H1 (cell line): ENCODE data around the gene AFF2. TPM values are rescaled to one million over a fixed set of nuclear protein-coding genes. Genes with fewer than 3 reads are reported as not detected.

Experiments used
- CTCF ChIA-PET: fragments of 300-600 bp; sonication (Branson Sonifier 250); formaldehyde crosslinking; loops from one replicate; lab custom pipeline; 2021; ENCODE audit not compliant: partially characterized antibody; lab: Charles Lee
- POLR2A ChIA-PET: fragments of 300-600 bp; sonication (Branson Sonifier 250); formaldehyde crosslinking; loops from one replicate; lab custom pipeline; 2021; ENCODE audit warnings: inconsistent platforms; ENCODE audit not compliant: partially characterized antibody; lab: Charles Lee
- DNase-seq, 2 experiments: peaks; one replicate each; pipeline versions ENCODE4 v3.0.0 to v3.0.0-alpha.2; 2010 to 2022; ENCODE audit warnings: low spot score in 2 of 2, low read depth in 1 of 2, mixed read lengths in 1 of 2
- FAIRE-seq: peaks from 2 replicates; lab custom pipeline; 2011; peaks lifted over from hg19 to GRCh38; lab: Jason Lieb, UNC
- H2AFZ ChIP-seq: 2 replicates; pipeline ENCODE4 v1.8.1; 2012; ENCODE audit warnings: low read length, inconsistent platforms
- H2AK5ac ChIP-seq: 2 replicates; pipeline ENCODE4 v1.6.1; 2013; ENCODE audit warnings: low read depth, low read length
- H2BK120ac ChIP-seq: replicated peaks from 2 replicates; pipeline ENCODE3; 2013; ENCODE audit warnings: low read depth, low read length, inconsistent platforms
- H2BK12ac ChIP-seq: 2 replicates; pipeline ENCODE4 v1.6.1; 2013; ENCODE audit warnings: low read depth, low read length
- H2BK15ac ChIP-seq: 2 replicates; pipeline ENCODE4 v1.6.1; 2013; ENCODE audit warnings: low read length
- H2BK20ac ChIP-seq: 2 replicates; pipeline ENCODE4 v1.6.1; 2013; ENCODE audit warnings: low read length
- H2BK5ac ChIP-seq: 2 replicates; pipeline ENCODE4 v1.6.1; 2013; ENCODE audit warnings: low read depth, low read length
- H3K14ac ChIP-seq: 2 replicates; pipeline ENCODE4 v1.6.1; 2013; ENCODE audit warnings: inconsistent platforms; ENCODE audit not compliant: insufficient read length
- H3K18ac ChIP-seq: 2 replicates; pipeline ENCODE4 v1.6.1; 2013; ENCODE audit warnings: low read length; ENCODE audit errors: extremely low read depth
- H3K23ac ChIP-seq: 2 replicates; pipeline ENCODE4 v1.6.1; 2013; ENCODE audit warnings: inconsistent platforms; ENCODE audit not compliant: insufficient read length
- H3K23me2 ChIP-seq: 2 replicates; pipeline ENCODE4 v1.6.1; 2013; ENCODE audit warnings: low read depth, low read length
- H3K27ac ChIP-seq: 2 replicates; pipeline ENCODE4 v1.6.1; 2011; ENCODE audit warnings: low read depth, low read length, inconsistent platforms
- H3K27me3 ChIP-seq, 4 experiments: replicated peaks in 1 of 4; 1 replicate in 1 of 4; 2 replicates in 3 of 4; pipeline versions ENCODE4 v1.6.1 to v1.8.1; 2011 to 2013; ENCODE audit warnings: low read length in 3 of 4, mild to moderate bottlenecking in 3 of 4, inconsistent platforms in 2 of 4, mixed read lengths in 2 of 4, moderate library complexity in 1 of 4; ENCODE audit not compliant: control insufficient read depth in 3 of 4, insufficient read depth in 3 of 4; ENCODE audit errors: extremely low read depth in 1 of 4
- H3K36me3 ChIP-seq, 4 experiments: 2 replicates each; pipeline versions ENCODE4 v1.6.1 to v1.8.1; 2011 to 2013; ENCODE audit warnings: mild to moderate bottlenecking in 4 of 4, low read length in 3 of 4, moderate library complexity in 2 of 4, control low read depth in 1 of 4, inconsistent platforms in 1 of 4; ENCODE audit not compliant: insufficient read depth in 4 of 4, control insufficient read depth in 2 of 4
- H3K4ac ChIP-seq: replicated peaks from 2 replicates; pipeline ENCODE3; 2013; ENCODE audit warnings: low read length, low read depth, mixed read lengths, inconsistent platforms; ENCODE audit not compliant: insufficient read length
- H3K4me1 ChIP-seq, 4 experiments: replicated peaks in 1 of 4; 1 replicate in 1 of 4; 2 replicates in 3 of 4; pipeline versions ENCODE4 v1.6.1 to v1.8.1; 2011 to 2013; ENCODE audit warnings: low read length in 3 of 4, inconsistent platforms in 2 of 4, mixed read lengths in 1 of 4; ENCODE audit not compliant: insufficient read depth in 4 of 4, control insufficient read depth in 3 of 4
- H3K4me2 ChIP-seq, 2 experiments: 2 replicates each; pipeline versions ENCODE4 v1.6.1 to v1.8.1; 2011 to 2013; ENCODE audit warnings: low read depth in 2 of 2, low read length in 2 of 2, control low read depth in 1 of 2, inconsistent platforms in 1 of 2, mild to moderate bottlenecking in 1 of 2; ENCODE audit not compliant: insufficient read depth in 1 of 2
- H3K4me3 ChIP-seq, 4 experiments: fragments of 200-600, 300-600 bp in 1 of 4; sonication (generic), shearing (Covaris generic), sonication (Bioruptor Twin) in 1 of 4; 2 replicates each; pipeline versions ENCODE4 v1.5.1 to v1.8.1; 2011 to 2016; ENCODE audit warnings: low read length in 4 of 4, low read depth in 3 of 4, control low read depth in 2 of 4, inconsistent platforms in 2 of 4, mild to moderate bottlenecking in 2 of 4, mixed read lengths in 1 of 4, moderate library complexity in 1 of 4; ENCODE audit not compliant: insufficient read depth in 2 of 4; ENCODE audit errors: extremely low read depth in 1 of 4
- H3K56ac ChIP-seq: replicated peaks from 2 replicates; pipeline ENCODE3; 2013; ENCODE audit warnings: low read depth, mild to moderate bottlenecking, mixed read lengths, low read length, inconsistent platforms; ENCODE audit not compliant: insufficient read length
- H3K79me1 ChIP-seq: 2 replicates; pipeline ENCODE4 v1.6.1; 2013; ENCODE audit warnings: low read depth, low read length, control low read depth
- H3K79me2 ChIP-seq, 2 experiments: 2 replicates each; pipeline versions ENCODE4 v1.6.1 to v1.8.1; 2012 to 2013; ENCODE audit warnings: low read length in 2 of 2, mild to moderate bottlenecking in 2 of 2, inconsistent platforms in 1 of 2; ENCODE audit not compliant: insufficient read depth in 2 of 2, control insufficient read depth in 1 of 2
- H3K9ac ChIP-seq, 4 experiments: replicated peaks in 1 of 4; 1 replicate in 1 of 4; 2 replicates in 3 of 4; pipeline versions ENCODE4 v1.6.1 to v1.8.1; 2011 to 2013; ENCODE audit warnings: low read depth in 3 of 4, low read length in 3 of 4, control low read depth in 2 of 4, mild to moderate bottlenecking in 2 of 4, moderate library complexity in 2 of 4, inconsistent platforms in 1 of 4; ENCODE audit errors: extremely low read depth in 1 of 4
- H3K9me3 ChIP-seq, 2 experiments: 2 replicates each; pipeline versions ENCODE4 v1.6.1 to v1.8.1; 2012 to 2013; ENCODE audit warnings: mild to moderate bottlenecking in 2 of 2, moderate library complexity in 2 of 2, control low read depth in 1 of 2, inconsistent platforms in 1 of 2, low read depth in 1 of 2, low read length in 1 of 2, mixed read lengths in 1 of 2; ENCODE audit not compliant: insufficient read depth in 2 of 2
- H4K20me1 ChIP-seq, 2 experiments: replicated peaks in 1 of 2; 2 replicates each; pipeline versions ENCODE3 to v1.8.1; 2011 to 2013; ENCODE audit warnings: inconsistent platforms in 2 of 2, low read length in 2 of 2, mild to moderate bottlenecking in 1 of 2; ENCODE audit not compliant: insufficient read depth in 2 of 2, control insufficient read depth in 1 of 2
- H4K5ac ChIP-seq: 2 replicates; pipeline ENCODE4 v1.6.1; 2013; ENCODE audit warnings: low read length, low read depth, mixed read lengths, inconsistent platforms; ENCODE audit not compliant: insufficient read length
- H4K8ac ChIP-seq: 2 replicates; pipeline ENCODE4 v1.8.0; 2013; ENCODE audit warnings: mild to moderate bottlenecking, moderate library complexity, low read length, inconsistent platforms; ENCODE audit not compliant: insufficient read depth; ENCODE audit errors: extremely low read depth
- H4K91ac ChIP-seq: replicated peaks from 2 replicates; pipeline ENCODE3; 2013; ENCODE audit warnings: low read length, mixed read lengths, inconsistent platforms; ENCODE audit not compliant: insufficient read length
- CHD1 ChIP-seq: IDR thresholded peaks from 2 replicates; pipeline ENCODE4 v1.6.1; 2012; ENCODE audit warnings: low read depth, low read length, improper control_type of control experiment
- WGBS, 2 experiments: shearing (Covaris generic) in 1 of 2; methylation state at CpG; one replicate each; pipeline versions ENCODE4 v1.1.6 to v1.1.7; 2013 to 2015; ENCODE audit warnings: low lambda C conversion rate in 2 of 2, mixed read lengths in 2 of 2, inconsistent platforms in 1 of 2, low coverage in 1 of 2, missing lambda C conversion rate in 1 of 2; ENCODE audit not compliant: insufficient replicate concordance in 2 of 2, insufficient coverage in 1 of 2, insufficient read length in 1 of 2; ENCODE audit errors: extremely low coverage in 1 of 2, missing lambda C conversion rate in 1 of 2; 5-methylcytosine and 5-hydroxymethylcytosine counted together
- polyA plus RNA-seq, 7 experiments: library from polyadenylated mRNA; depleted of rRNA in 3 of 7; stranded (reverse) in 5 of 7; unstranded in 2 of 7; fragments of >200 nt in 5 of 7; fragments of 200-250 nt in 2 of 7; gene quantifications; 1 replicate in 5 of 7; 2 replicates in 1 of 7; 4 replicates in 1 of 7; pipeline versions ENCODE4 v1.2.1 to v1.2.3, GENCODE V29; 2011 to 2013; ENCODE audit warnings: missing spikeins in 2 of 7, mixed read lengths in 2 of 7
- total RNA-seq: library from RNA; stranded (reverse); fragmentation: NEBNext Ultra II Directional; extraction: Animal tissue kit (Norgen Biotek cat#: 25700); gene quantifications from 2 replicates; pipeline ENCODE4 v1.2.1, GENCODE V29; 2021

AFF2 gene
- total and polyA plus RNA-seq, 2 of the 8 experiments (the other 6 are each of a cell fraction or from before 2014, with no cell fraction given), result 2.0 to 7.3 TPM

- no peak overlapping the region for H2AK5ac ChIP-seq
- H3K9ac ChIP-seq, result no peak overlapping the region
- no peak overlapping the region for H3K18ac ChIP-seq
- H3K36me3 ChIP-seq, result no peaks in the 10 kb centered on the region
- no peaks in the 10 kb centered on the region for H3K79me1 ChIP-seq
- no peak overlapping the region for H3K4me2 ChIP-seq
- H3K23ac ChIP-seq, result no peak overlapping the region
- no peak overlapping the region for H2BK12ac ChIP-seq
- no peak overlapping the region for H2BK15ac ChIP-seq
- no peak overlapping the region for H3K4ac ChIP-seq
- no peaks in the 10 kb centered on the region for H4K20me1 ChIP-seq
- CTCF ChIA-PET, result interaction anchor here (1.1 kb wide), 1 partner anchor 10 kb away, joined by 6 read pairs; no protein-coding TSS in a partner anchor
- H3K27ac ChIP-seq, result no peak overlapping the region
- H2BK20ac ChIP-seq, result no peak overlapping the region
- H3K4me3 ChIP-seq, result no peak overlapping the region
- H2BK5ac ChIP-seq, result no peak overlapping the region
- no peak overlapping the region for H4K91ac ChIP-seq
- H3K27me3 ChIP-seq, result no peaks in the 10 kb centered on the region
- no peak overlapping the region for H4K5ac ChIP-seq
- H3K23me2 ChIP-seq, result no peaks in the 10 kb centered on the region
- no peak overlapping the region for H2AFZ ChIP-seq
- no peaks in the 10 kb centered on the region for H3K4me1 ChIP-seq
- no peak overlapping the region for H3K56ac ChIP-seq
- POLR2A ChIA-PET, result no interaction called here
- no peak for FAIRE-seq
- no peak for TF ChIP-seq CHD1
- TF ChIP-seq, all 59 proteins: peak for 0
- no peak overlapping the region for H3K14ac ChIP-seq
- H3K79me2 ChIP-seq, result no peaks in the 10 kb centered on the region
- no peak for DNase-seq
- no peak overlapping the region for H2BK120ac ChIP-seq
- WGBS, 2 experiments, result 63% methylated on average over 3 of the region's 3 CpGs; no CpG with 5 or more reads in 1 of the 2 experiments
- H3K9me3 ChIP-seq, result no peaks in the 10 kb centered on the region
- no peak overlapping the region for H4K8ac ChIP-seq
Measured at GRCh38 chrX:148995661-148996060, 495.2 kb downstream of the AFF2 start.
